ENCODE data around the gene ROBO1. TPM values are rescaled to one million over a fixed set of nuclear protein-coding genes. Genes with fewer than 3 reads are reported as not detected.

The ROBO1 gene
- total RNA-seq (2021): 67.6 TPM in 2 replicates
- Bru-seq, nascent RNA: percentile 70 among the genes with signal in this experiment
- BruChase-seq, experiment 1, labeled RNA remaining after a 2-hour chase: percentile 61 among the genes with signal in this experiment
- BruChase-seq, experiment 2, labeled RNA remaining after a 6-hour chase: percentile 61 among the genes with signal in this experiment
- long read RNA-seq, full-length matches to known transcripts: 3 of 58 reads
- long read RNA-seq, partial matches to known transcripts: 48 of 58 reads
- long read RNA-seq, other reads (novel, unspliced or antisense): 7 of 58 reads

DNA sequence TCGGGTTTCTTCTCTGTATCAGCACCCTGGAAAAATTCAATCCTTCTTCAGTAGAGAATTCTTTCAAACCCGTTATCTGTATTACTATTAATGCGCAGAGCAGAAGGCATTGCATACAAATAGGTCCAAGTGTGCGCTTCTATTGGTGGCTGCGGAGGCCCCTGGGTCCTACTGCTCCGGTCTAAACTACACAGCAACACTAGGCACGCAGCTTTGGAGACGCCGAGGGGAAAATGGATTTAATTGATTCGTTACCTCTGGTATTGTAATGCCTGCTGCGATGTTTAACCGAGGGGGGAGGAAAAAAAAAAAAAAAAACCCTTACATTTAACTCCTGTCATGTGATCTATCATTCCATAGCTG is at the start of gene ROBO1:
Gene ROBO1 (minus strand): TSS at position 94 of the 363 bp plus-strand sequence.
- Histone ChIP-seq H3K27ac (ENCODE audit: low read depth, low read length, poor library complexity, severe bottlenecking) (no peak within 1 kb of the TSS), H3K36me3 (ENCODE audit: insufficient read depth, low read length, poor library complexity, severe bottlenecking) (no peaks in the 10 kb centered on the region), H3K4me3 (ENCODE audit: low read depth, low read length, poor library complexity, severe bottlenecking) (peak within 1 kb of the TSS; percentile 43), H3K27me3 (replicated peaks; ENCODE audit: insufficient read depth, low read depth, low read length, poor library complexity) (peaks cover 23% of the 10 kb centered on the region), H3K4me1 (ENCODE audit: insufficient read depth, low read length, poor library complexity, severe bottlenecking) (no peaks in the 10 kb centered on the region), H3K9me3 (ENCODE audit: low read depth, low read length, poor library complexity, severe bottlenecking) (no peaks in the 10 kb centered on the region)
- intact Hi-C loops (cut with micrococcal nuclease; ENCODE audit: unreplicated experiment): no loop called here
- TF ChIP-seq, protein P1, sequence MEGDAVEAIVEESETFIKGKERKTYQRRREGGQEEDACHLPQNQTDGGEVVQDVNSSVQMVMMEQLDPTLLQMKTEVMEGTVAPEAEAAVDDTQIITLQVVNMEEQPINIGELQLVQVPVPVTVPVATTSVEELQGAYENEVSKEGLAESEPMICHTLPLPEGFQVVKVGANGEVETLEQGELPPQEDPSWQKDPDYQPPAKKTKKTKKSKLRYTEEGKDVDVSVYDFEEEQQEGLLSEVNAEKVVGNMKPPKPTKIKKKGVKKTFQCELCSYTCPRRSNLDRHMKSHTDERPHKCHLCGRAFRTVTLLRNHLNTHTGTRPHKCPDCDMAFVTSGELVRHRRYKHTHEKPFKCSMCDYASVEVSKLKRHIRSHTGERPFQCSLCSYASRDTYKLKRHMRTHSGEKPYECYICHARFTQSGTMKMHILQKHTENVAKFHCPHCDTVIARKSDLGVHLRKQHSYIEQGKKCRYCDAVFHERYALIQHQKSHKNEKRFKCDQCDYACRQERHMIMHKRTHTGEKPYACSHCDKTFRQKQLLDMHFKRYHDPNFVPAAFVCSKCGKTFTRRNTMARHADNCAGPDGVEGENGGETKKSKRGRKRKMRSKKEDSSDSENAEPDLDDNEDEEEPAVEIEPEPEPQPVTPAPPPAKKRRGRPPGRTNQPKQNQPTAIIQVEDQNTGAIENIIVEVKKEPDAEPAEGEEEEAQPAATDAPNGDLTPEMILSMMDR (conservative IDR thresholded peaks at IDR 0.05; ENCODE audit: low read depth, low read length): no peak
- TF ChIP-seq EZH2 (IDR thresholded peaks at IDR 0.05; ENCODE audit: borderline replicate concordance, low read depth, low read length, poor library complexity, severe bottlenecking): no peak
- ChIA-PET CTCF (no interaction called here), POLR2A (ENCODE audit: low non-redundant PET) (interaction anchor here (0.6 kb wide), 1 partner anchor 56 kb away, joined by 3 read pairs; no protein-coding TSS in a partner anchor)
- peak; percentile 45 for DNase-seq (ENCODE audit: low spot score)
- no TSS peak for BruUV-seq (replicated peaks)

DNA sequence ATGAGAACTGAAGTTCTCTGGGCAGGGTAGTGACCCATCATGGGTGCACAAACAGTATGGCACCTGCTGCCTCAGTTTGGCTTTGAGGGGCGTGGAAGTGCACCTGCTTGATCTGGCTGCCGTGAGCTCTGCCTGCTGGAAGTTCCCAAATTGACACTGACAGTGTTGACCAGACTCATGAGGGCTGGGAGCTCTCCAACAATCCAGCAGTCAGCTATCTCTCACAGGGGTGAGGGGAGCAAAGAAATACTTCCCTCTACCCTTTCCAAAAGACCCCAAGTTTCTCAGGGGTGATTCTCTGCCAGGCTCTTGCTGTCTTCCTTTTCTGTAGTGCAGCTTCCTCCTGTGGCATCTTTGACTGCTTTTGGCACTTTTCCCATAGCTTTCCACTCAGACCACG is 49.4 kb upstream of the ROBO1 start:
- no peak for TF ChIP-seq EZH2 (IDR thresholded peaks at IDR 0.05; ENCODE audit: borderline replicate concordance, low read depth, low read length, poor library complexity, severe bottlenecking)
- TF ChIP-seq, protein P1 (conservative IDR thresholded peaks at IDR 0.05; ENCODE audit: low read depth, low read length): no peak
- Histone ChIP-seq H3K27me3 (replicated peaks; ENCODE audit: insufficient read depth, low read depth, low read length, poor library complexity) (no peaks in the 10 kb centered on the region), H3K4me1 (ENCODE audit: insufficient read depth, low read length, poor library complexity, severe bottlenecking) (no peaks in the 10 kb centered on the region), H3K36me3 (ENCODE audit: insufficient read depth, low read length, poor library complexity, severe bottlenecking) (no peaks in the 10 kb centered on the region), H3K4me3 (ENCODE audit: low read depth, low read length, poor library complexity, severe bottlenecking) (no peak overlapping the region), H3K9me3 (ENCODE audit: low read depth, low read length, poor library complexity, severe bottlenecking) (peaks cover 12% of the 10 kb centered on the region), H3K27ac (ENCODE audit: low read depth, low read length, poor library complexity, severe bottlenecking) (no peak overlapping the region)
- ChIA-PET POLR2A (ENCODE audit: low non-redundant PET) (no interaction called here), CTCF (no interaction called here)
- BruUV-seq (replicated peaks): no TSS peak
- no peak for DNase-seq (ENCODE audit: low spot score)
- intact Hi-C loops (cut with micrococcal nuclease; ENCODE audit: unreplicated experiment): no loop called here

DNA sequence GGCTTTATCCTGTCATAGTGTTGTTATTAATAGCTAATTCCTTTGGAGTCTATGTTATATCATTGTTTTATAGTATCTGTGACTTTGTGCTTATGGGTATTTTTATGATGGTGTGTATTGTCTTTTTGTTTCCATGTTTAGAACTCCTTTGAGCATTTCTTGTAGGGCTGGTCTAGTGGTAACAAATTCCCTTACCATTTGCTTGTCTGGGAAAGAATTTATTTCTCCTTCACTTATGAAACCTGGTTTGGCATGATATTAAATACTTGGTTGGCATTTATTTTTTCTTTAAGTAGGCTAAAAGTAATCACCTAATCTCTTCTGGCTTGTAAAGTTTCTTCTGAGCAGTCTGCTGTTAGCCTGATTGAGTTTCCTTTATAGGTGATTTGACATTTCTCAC is 47.7 kb upstream of the ROBO1 start:
- CTCF ChIA-PET: no interaction called here

More for the DNA sequence above, 47.7 kb upstream of the ROBO1 start:
- Histone ChIP-seq H3K4me1 (ENCODE audit: insufficient read depth, low read length, poor library complexity, severe bottlenecking) (no peaks in the 10 kb centered on the region), H3K9me3 (ENCODE audit: low read depth, low read length, poor library complexity, severe bottlenecking) (peaks cover 12% of the 10 kb centered on the region), H3K27ac (ENCODE audit: low read depth, low read length, poor library complexity, severe bottlenecking) (no peak overlapping the region), H3K4me3 (ENCODE audit: low read depth, low read length, poor library complexity, severe bottlenecking) (no peak overlapping the region), H3K36me3 (ENCODE audit: insufficient read depth, low read length, poor library complexity, severe bottlenecking) (no peaks in the 10 kb centered on the region), H3K27me3 (replicated peaks; ENCODE audit: insufficient read depth, low read depth, low read length, poor library complexity) (no peaks in the 10 kb centered on the region)
- no TSS peak for BruUV-seq (replicated peaks)
- TF ChIP-seq, protein P1 (conservative IDR thresholded peaks at IDR 0.05; ENCODE audit: low read depth, low read length): no peak
- no peak for TF ChIP-seq EZH2 (IDR thresholded peaks at IDR 0.05; ENCODE audit: borderline replicate concordance, low read depth, low read length, poor library complexity, severe bottlenecking)
- DNase-seq (ENCODE audit: low spot score): no peak
- intact Hi-C loops (cut with micrococcal nuclease; ENCODE audit: unreplicated experiment): no loop called here
- POLR2A ChIA-PET (ENCODE audit: low non-redundant PET): no interaction called here

All from A673 (cell line).